EH (cell line): Measurements from ENCODE around the gene ASPN.

ENCODE experiments used
- DNase-seq: peaks from one replicate; pipeline ENCODE4 v3.0.0-alpha.2; 2015; ENCODE audit warnings: low read depth

Gene ASPN

DNA sequence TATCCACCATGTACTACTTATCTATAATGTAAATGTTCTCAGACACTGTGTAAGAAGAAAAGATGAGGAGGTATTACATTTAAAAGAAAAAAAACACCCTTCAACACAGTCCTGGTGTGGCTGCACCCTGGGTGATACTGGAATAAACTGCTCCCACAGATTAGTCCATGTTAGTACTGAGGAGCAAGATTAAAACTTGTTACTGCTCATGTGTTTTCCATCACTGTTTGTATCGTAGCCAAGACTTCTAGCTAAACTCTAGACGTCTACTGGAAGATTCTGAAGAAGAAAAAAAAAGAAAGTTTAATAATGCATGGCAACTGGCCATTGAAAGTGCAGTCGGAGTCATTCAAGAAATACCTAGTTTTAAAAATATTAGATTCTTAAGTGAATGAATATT, at the start of gene ASPN:
Gene ASPN, minus strand, starts transcription at position 178 of the 400 bp plus-strand sequence.
- DNase-seq = peak; percentile 71

DNA sequence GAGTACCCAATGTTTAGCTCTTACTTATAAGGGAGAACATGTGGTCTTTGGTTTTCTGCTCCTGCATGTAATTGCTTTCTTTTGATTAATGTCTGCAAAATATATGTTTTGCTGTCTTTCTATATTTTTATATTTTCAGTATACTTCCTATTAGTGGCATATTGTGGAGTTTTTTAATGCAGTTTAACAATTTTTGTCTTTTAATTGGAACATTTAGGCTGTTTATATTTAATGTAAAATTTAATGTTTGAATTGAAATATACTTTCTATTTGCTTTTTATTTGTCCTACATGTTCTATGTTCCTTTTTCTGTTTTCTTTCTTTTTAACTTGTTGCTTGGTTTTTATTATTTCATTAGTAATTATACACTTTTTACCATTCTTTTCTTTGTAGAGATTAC, 48.6 kb upstream of the ASPN start:
- DNase-seq = no peak

DNA sequence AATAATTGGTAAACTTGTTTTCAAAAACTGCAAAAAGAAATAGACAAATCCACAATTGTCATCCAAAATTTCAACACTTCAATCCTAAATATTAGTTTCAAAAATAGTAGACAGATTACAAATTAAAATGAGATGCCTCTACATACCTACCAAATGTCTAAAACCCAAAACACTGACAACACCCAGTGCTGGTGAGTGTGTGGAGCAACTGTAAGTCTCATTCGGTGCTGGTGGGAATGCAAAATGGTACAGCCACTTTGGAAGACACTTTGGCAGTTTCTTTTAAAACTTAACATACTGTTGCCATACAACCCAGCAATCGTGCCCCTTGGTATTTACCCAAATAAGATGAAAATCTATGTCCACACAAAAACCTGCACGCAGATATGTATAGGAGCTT, 46.8 kb upstream of the ASPN start:
- no peak for DNase-seq

DNA sequence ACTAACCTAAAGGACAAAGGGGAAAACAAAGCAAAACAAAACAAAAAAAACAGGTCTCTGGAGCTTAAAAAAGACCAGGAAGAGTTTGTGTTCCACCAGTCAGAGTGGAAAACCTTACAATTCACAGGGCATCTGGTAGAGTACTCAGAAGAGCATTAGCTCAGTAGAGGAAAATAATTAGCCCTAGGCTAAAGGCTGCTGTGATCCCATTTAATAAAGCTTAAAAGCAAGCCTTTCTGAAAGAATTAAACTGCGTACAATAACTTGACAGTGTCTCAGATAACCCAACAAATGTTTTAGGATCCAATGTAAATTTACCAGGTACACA, 46.2 kb upstream of the ASPN start:
- DNase-seq = no peak

DNA sequence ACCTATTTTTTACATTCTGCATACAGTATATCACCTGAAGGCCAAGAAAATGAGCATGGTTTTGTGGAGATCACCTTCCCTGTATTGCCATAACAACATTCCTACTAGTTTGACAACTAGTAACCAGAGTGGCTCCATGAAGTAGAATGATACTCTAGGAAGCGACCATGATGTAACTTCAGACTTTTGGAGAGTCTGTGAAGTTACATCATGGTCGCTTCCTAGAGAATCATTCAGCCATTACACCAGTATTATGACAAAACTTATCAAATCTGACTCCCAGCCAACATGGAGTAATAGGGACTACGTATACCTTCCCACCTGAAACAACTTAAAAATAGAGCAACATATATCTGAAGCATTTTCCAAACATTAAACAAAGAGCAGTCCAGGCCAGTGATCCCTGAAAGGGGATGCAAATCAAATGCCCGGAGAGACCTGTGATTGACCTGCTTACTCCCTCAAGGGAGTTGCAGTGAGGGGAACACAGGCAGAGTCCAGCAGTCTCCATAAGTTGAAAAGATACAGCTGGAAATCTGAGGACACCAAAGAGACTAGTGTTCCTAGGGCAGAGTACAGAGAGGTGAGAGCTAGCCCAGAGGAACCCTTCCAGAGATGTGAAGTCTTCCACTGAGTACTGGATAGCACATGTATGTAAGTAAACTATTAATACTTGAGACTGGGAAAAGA, 45.7 kb upstream of the ASPN start:
- no peak for DNase-seq

DNA sequence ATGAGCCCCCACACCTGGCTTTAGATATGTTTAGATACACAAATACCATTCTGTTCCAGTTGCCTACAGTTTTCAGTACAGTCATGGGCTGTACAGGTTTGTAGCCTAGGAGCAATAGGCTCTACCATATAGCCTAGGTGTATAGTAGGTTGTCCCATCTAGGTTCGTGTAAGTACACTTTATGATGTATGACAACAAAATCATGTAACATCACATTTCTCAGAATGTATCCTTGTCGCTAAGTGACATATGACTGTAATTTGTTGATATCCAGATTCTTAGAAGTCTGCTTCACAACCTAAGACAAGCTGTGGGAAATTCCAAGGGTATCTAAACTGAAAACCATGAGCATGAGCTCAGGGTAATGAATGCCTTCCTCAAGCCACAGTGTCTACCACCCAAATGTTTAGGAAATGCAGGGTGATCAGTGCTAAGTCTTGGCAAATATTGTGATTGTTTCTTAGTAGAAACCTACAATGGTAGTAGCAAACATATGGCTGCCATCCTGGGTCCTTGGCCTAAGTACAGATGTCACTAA, 45.1 kb upstream of the ASPN start:
- DNase-seq = no peak

DNA sequence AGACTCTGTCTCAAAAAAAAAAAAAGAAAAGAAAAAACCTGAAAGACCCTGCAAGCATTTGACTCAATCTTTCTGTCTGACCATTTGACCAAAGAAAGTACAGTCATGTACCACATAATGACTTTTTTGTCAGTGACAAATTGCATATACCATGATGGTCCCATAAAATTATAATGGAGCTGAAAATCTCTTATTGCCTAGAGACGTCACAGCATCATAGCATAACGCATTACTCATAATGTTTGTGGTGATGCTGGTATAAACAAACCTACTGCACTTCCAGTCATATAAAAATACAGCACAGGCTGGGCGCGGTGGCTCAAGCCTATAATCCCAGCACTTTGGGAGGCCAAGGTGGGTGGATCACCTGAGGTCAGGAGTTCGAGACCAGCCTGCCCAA, 43.0 kb upstream of the ASPN start:
- peak; percentile 45 for DNase-seq

DNA sequence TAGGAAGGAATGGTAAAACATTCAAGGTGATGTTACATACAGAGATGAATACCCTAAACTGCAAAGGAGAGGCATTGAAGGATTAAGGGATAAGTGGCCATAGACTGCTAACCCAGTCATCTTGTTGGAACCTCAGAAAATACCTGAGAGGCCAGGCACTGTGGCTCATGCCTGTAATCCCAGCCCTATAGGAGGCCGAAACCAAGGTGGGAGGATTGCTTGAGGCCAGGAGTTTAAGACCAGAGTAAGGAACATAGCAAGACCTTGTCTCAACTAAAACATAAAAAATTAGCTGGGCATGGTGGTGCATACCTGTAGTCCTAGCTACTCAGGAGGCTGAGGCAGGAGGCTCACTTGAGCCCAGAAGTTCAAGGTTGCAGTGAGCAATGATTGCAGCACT, 42.6 kb upstream of the ASPN start:
- no peak for DNase-seq

DNA sequence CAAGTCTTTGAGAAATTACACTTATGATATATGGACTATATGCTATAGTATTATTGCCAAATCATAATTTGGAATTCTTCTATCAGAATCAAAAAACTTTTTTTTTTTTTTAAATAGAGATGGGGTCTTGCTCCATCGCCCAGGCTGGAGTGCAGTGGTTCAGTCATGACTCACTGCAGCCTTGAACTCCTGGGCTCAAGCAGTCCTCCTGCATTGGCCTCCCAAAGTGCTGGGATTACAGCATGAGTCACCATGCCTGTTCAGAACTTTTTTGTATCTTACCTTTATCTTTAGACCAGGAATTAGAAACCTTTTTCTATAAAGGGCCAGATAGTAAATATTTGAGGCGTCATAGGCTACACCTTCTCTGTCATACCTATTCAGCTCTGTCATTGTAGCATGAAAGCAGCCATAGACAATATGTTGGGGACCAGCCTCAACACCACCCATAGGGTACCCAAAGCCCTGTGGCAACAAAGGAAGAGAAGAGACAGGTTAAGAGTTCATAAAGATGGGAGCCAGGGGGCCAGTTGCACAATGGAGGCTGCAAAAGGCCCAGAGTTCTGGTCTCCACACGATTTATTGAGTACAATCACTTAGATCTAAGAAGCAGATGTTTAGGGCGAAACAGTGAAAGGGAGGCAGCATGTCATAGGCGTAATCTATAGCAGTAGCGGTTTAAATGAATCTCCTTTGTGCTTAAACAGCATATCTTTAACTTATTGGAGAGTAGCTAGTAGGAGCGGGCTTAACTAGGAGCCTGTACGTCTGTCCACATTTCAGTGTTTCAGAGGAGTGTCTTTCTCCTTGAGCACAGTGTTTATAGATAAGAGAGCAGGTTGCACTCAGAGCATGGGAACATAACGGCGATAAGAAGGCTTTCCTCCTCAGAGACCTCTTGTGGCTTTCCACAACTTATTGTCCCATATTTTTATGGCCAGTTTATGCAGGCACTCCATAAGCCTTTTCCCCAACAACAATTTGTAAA, 41.0 kb upstream of the ASPN start:
- no peak for DNase-seq

DNA sequence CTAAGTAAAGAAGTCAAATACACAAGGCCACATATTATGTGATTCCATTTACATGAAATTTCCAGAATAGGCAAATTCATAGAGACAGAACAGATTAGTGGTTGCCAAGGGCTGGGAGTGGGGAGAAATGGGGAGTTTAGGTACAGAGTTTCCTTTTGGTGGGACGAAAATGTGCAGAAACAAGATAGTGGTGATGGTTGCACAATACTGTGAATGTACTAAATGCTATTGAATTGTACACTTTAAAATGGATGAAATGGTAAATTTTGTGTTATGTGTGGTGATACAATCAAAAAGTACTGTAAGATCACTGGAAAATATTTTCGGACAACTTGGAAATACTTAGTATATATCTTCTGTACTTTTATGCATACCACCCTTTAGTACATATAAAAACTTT, 38.5 kb upstream of the ASPN start:
- no peak for DNase-seq

DNA sequence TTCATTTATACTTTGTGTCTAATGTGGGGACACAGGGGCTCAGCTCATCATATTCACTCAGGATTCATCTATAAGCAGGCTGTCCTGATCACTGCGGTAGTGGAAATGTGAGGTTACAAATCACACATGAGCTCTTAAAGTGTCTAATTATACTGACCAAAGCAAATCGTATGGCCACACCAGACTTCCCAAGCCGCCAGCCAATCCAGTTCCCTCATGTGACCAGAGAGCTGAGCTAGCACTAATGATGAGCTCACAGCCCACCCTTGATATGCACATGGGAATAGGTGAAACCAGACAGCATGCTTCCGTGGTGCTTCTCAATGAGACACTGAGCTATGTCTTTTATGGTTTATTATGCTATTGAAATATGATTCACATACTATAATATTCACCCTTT, 35.9 kb upstream of the ASPN start:
- DNase-seq = no peak

DNA sequence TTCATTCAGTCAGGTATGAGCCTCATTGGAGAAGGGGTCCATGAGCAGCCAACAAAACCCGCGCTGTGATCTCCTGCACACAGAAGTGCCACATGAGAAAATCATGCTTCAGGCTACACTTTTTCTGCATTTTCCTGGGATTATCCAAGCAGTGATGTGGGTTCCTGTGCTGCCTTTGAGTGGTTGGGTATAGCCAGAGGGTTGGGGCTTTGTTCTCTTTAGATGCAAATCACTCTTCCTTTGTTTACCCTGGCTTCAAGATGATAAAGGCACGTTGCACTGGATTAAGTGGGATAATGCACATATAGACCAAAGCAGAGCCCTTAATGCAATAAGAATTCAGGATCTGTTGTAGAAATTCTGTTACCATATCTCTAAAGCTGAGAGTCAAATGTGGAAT, 34.7 kb upstream of the ASPN start:
- no peak for DNase-seq

DNA sequence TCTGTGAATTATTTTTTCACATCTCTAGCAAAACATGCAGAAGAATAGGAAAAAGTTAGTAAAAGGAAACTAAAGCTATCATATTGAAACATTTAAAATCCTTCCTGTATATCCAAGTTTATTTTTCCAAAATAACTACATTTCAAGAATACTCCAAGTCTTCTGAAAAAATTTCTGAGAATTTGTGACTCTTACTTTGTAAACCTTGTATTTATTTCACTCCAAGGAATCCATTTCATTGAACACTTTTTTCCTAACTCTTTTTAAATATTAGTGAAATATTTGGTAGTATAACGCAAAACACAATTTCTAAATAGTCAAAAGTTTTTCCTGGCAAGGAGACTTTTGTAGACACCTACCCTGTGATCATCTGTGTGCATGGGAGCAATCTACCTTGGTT, 34.2 kb upstream of the ASPN start:
- no peak for DNase-seq

DNA sequence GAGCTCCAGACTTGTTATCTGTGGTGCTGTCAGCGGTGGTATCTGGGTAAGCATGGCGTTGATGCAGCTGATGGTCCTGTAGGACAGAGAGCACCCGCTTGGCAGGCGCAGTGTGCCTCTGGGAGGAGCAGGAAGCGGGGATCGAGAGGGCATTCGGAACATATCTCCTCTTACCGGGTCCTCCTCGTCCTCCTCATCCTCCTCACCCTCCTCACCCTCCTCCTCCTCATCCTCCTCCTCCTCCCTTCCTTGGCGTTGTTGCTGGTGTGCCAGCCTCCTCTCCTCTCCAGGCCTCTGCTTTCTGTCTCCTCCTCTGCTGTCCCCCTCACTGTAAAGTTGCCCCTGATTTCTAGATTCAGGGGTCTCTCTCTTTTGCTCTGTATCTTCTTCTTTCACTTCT, 32.3 kb upstream of the ASPN start:
- no peak for DNase-seq

DNA sequence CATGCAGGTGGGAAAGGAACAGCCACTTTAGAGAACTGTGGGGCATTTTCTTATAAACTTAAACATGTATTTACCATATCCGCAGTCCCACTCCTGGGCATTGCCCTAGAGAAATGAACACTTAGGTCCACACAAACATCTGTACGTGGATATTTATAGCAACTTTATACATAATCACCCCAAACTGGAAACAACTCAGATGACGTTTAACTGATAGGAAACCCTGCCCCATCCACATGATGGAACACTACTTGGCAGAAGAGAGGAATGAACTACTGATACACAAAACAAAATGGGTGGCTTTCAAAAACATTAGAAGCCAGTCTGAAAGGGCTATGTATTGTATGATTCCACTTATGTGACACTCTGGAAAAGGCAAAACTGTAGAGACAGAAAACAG, 31.0 kb upstream of the ASPN start:
- no peak for DNase-seq

DNA sequence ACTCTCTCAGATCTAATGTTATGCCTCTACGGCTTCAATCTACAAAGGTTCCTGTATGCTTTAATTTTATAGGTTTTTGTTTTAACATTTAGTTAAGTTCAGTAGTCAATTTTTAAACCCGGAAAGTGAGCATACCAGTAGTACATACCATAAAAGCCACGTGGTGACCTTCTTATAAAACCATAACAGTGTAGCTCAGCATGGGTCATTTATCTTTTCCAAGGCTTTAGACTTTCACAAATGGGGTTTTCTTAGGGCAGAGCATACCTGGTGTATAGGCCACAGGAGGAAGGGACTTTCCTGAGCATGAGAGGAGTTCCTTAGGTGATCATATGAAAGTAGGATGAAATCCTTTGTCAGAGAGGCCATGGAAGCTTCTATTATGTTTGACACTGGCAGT, 30.3 kb upstream of the ASPN start:
- DNase-seq = peak; percentile 57

DNA sequence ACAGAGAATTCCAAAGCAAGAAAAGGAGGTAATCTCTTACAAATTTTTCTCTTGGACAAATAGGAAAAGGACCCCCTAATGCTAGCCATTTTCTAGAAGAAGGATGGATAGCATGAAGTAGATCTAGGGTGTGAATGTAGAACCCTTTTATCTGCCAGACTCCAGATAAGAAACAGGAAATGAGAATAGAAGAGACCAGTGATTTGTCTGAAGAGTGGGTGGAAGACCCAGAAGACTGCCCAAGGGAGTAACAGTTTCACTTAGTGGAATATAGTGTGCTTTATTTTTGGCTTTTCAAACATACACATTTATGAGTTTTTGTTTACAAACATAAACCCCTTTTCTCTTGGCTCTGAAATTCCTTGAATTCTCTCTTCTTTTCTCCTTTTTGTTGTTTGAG, 28.4 kb upstream of the ASPN start:
- DNase-seq = no peak

DNA sequence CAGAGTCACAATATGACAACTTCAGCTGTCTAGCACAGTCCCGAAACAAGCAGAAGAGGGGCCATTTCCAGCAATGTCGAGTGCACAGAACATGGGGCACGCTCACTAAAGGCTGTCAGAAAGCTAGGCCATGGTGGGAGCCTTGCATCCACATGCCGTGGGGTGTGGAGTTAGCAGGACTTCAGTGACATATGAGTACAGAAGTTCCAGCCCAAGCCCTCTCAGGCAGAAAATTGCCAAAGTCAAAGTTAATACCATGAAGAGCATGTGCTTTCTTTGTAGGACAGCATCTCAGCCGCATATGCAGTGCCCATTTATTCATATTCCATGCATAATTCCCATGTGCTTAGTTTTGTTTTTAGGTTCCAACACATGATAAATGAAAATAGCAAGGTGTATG, 26.7 kb upstream of the ASPN start:
- no peak for DNase-seq

DNA sequence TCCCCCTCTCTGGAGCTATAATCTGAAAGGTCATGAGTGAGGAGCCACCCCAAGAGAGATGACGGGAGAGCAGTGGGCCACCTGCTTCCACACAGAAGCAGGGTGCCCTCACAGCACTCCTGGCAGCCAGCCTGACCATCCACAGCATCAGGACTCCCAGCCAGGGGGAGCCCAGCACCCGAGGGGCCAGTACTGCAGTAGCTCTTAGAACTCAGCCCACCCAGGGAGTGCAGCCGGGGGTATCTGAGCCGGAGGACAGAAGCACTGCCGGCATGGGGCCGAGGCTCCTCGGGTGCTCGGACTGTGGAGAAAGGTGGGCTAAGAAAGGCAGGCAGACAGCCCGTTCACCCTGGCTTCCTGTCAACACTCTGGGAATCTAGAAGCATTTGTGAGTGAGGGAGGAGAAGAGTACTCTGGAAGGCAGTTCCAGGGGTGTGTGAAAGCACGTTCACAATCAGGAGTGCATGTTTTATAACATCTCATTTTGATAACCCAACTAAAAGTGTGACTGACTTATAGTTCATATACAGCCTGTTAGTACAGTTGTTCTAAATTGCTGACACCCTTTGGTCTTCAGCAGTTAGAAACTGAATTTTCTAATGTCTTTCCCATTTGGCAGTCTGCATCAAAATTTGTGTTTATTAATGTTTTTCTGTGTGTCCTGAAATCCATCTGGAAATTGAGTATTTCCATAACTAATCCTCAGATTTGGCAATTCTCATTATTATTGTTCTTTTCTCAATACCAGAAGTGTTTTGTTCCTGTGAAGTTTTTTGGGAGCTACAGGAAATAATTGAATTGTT, 25.9 kb upstream of the ASPN start:
- no peak for DNase-seq

DNA sequence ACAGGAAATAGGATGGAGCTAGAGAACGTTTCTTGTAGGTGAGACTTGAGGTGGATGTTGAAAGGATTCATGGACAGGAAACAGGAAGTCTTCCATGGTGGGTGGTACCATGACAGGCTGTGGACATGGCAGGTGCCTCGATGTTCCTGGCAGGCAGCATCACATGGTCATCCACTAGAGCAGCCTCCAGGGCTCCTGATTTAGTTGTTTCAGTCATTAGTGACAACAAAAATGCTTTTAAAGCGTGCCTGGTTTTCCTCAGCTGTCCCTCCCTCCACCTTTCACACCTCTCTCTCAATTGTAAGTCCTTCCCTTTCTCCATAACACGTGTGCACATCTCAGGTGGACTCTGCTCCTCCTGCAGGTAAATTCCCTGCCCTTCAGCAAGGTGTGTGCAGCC, 25.2 kb upstream of the ASPN start:
- no peak for DNase-seq

DNA sequence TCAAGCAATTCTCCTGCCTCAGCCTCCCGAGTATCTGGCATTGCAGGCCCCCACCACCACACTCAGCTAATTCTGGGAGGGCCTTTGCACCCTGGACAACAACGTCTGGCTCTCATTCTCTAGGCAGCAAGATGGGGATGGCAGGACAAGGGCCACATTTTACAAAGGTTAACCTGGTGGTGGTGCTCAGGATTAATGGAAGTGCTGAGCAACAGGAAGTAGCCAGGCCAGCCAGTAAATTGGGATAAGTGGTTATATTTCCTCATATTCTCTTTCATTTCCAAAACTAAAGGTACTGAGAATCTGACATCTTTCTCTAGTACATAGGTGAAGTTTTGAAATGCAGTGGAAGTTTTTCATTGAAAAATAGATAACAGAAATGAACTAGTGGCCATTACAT, 24.7 kb upstream of the ASPN start:
- peak; percentile 24 for DNase-seq

DNA sequence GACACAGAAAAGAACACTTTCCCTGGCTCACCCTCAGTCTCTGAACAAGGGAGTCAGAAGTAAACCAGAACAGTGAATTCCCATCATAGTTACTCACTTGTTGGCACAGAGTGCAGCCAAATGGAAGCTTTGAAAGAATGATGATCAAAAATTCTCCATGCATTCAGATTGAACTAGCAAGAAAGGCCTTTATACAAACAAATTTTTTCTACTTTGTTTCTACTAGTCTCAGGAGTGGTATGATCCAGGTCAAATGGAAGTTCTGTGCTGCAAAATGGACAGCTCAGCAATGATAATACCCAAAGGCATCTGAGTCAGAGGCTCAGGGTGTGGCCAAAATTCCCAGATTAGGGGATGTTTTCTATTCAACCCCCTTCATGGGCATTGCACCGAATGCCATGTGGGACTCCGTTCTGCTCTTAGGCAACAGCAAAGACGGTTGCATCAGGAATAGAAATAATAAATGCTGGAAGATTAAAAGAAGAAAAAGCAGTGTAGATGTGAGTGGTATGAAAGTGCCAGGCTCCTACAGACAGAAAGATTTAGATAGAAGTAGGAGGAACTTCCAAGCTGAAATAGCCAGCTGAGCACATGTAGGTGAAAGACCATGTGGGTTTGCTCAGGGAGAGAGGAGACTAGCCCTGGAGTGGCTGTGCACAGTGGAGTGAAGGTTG, 24.0 kb upstream of the ASPN start:
- peak; percentile 97 for DNase-seq
